GM12872 (cell line): ENCODE measurements around the gene ZC3H11A.

Experiments
- TF ChIP-seq, protein P1 (sequence below): IDR thresholded peaks from 3 replicates; pipeline ENCODE4 v1.5.1; 2011; ENCODE audit warnings: low read depth, mild to moderate bottlenecking, low read length, moderate library complexity; ENCODE audit not compliant: insufficient read depth

The ZC3H11A gene

DNA sequence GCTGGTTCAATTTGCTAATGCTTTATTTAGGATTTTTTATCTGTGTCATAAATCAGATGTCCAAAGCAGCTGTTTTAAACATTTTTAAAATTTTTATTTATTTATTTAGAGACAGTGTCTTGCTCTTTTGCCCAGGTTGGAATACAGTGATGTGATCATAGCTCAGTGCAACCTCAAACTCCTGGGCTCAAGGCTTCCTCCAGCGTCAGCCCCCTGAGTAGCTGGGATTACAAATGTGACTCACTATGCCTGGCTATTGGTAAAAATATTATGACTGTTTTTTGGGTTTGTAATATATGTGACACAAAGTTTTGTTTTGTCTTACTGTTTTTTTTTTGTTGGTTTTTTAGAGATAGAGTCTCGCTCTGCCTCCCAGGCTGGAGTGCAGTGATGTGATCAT is 11.8 kb downstream of the ZC3H11A start:
- TF ChIP-seq, protein P1, sequence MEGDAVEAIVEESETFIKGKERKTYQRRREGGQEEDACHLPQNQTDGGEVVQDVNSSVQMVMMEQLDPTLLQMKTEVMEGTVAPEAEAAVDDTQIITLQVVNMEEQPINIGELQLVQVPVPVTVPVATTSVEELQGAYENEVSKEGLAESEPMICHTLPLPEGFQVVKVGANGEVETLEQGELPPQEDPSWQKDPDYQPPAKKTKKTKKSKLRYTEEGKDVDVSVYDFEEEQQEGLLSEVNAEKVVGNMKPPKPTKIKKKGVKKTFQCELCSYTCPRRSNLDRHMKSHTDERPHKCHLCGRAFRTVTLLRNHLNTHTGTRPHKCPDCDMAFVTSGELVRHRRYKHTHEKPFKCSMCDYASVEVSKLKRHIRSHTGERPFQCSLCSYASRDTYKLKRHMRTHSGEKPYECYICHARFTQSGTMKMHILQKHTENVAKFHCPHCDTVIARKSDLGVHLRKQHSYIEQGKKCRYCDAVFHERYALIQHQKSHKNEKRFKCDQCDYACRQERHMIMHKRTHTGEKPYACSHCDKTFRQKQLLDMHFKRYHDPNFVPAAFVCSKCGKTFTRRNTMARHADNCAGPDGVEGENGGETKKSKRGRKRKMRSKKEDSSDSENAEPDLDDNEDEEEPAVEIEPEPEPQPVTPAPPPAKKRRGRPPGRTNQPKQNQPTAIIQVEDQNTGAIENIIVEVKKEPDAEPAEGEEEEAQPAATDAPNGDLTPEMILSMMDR, result no peak

DNA sequence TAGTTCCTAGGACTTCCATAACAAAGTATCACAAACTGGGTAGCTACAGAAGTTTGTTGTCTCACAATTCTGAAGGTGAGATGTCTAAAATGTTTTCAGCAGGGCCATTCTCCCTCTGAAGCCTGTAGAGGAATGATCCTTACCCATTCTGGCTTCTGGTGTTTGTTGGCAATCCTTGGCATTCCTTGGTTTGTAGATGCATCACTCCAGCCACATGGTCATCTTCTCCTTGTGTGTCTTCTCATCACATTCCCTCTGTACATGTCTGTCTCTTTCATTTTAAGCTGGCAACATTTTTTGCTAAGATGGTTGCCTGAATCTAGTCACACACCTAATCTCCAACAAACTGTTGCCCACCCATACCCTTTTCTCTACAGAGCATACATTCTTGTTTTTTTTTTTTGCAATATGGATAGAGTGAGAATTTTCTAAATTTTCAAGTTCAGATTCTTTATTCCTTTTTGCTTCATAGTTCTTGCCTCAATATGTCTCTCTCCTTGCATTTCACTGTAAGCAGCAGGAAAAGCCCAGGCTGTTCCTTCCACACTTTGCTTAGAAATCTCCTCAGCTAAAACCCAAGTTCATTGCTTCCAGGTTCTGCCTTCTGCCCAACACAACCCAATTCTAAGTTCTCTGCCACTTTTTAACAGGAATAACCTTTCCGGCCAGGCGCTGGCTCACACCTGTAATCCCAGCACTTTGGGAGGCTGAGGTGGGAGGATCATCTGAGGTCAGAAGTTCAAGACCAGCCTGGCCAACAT is 18.3 kb downstream of the ZC3H11A start:
- TF ChIP-seq, protein P1, result no peak

DNA sequence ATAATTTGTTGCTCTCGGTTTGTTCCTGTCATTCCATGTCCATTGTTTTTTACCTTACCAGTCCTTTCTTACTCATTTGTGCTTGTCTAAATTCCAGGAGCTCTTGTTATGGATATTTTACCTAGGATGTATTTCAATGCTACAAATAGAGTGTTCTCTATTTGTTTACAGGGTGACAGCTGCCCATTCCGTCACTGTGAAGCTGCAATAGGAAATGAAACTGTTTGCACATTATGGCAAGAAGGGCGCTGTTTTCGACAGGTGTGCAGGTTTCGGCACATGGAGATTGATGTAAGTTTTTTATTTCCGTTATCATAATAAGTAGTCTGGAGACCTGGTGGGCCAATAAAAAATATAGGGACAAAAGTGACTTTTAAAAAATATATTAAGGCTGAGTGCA is 23.0 kb downstream of the ZC3H11A start:
- TF ChIP-seq, protein P1, result no peak

DNA sequence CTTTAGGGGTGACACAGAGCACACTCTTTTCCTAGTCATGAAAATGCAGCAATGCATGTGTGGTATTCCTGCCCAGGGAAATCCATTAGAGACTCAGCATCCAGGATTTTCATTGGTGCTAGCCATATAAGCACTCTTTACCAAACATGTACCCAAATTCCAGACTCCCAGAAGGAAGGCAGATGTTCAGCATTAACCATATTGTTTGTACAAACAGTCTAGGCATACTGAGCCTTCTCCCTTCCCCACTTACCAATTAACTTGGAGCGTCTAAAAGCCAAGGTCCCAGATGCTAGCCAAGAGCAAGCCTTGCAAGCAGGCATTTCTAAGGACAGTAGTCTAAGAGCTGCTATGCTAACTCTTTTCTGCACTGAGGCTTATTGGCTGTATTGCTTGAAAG is 27.9 kb downstream of the ZC3H11A start:
- TF ChIP-seq, protein P1, result no peak

DNA sequence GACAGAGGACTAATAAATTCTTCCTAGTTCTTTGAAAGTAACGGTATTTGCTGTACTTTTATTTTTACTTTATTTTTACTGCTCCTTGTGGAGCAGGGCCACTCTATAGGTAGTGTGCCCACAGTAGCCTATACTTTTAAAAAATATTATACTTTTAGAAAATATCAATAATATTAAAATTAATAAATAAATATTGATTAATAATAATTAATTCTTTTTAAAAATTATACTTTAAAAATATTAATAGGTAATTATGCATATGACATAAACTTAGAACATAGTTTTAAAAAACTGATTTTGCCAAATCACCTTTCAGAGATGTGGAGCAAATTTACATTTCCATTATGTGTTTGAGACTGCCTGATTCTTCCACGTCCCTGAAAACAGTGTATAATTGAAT is 30.8 kb downstream of the ZC3H11A start:
- TF ChIP-seq, protein P1, result no peak

DNA sequence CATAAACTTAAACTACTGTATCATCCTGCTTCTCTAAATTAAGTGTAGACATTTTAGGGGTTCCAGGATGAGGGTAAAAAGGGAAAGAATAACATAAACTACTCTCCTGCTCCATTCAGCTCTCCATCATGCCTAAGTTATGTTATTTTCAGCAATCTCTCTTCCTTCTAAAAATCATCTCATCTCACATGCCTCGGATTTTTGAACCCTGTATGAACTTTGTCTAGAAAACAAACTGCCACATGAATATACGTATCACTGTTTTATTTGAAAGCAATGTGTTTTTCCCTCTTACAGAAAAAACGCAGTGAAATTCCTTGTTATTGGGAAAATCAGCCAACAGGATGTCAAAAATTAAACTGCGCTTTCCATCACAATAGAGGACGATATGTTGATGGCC is 32.6 kb downstream of the ZC3H11A start:
- TF ChIP-seq, protein P1, result no peak

DNA sequence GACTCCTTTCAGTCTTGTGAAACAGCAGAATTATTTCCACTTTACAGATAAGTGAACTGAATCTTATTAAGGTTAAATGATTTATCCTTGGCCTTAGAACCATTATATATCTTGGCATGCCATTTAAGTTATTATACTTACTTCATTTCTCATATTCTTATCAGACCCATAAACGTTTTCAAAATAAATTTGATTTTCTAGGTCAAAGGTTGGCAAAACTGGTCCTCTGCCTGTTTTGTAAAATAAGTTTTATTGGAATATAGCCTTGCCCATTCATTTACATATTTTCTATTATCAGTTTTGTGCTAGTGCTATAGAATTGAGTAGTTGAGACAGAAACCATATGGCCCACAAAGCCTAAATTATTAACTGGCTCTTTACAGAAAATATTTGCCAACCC is 33.1 kb downstream of the ZC3H11A start:
- TF ChIP-seq, protein P1, result no peak

DNA sequence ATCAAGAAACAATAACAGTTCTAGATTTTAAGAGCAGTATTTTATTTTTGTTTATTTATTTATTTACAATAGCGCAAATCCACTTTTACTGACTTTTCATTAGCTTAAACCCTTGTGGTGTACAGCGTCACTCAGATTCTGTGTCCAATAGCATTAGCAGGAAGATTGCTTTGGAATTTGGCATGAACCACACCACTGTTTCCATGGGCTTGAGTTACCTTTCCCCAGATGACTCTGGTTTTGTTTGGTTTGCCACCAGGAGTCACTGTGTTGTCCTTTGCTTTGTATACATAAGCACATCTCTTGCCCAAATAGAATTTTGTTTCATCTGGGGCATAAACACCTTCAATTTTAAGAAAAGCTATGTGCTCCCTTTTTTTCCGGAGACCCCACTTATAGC is 40.1 kb downstream of the ZC3H11A start:
- TF ChIP-seq, protein P1, result no peak
